Measurements from ENCODE around the gene SMOC2. TPM values are rescaled to one million over a fixed set of nuclear protein-coding genes. Genes with fewer than 3 reads are reported as not detected.
"Not testable (repeated sequence)": the region's sequence is repeated elsewhere in the genome, so short reads cannot be mapped to it uniquely, and the experiment has no call there.

Gene SMOC2
- polyA plus RNA-seq, 2 of the 4 experiments (the other 2 are of a cell fraction) = not detected

DNA sequence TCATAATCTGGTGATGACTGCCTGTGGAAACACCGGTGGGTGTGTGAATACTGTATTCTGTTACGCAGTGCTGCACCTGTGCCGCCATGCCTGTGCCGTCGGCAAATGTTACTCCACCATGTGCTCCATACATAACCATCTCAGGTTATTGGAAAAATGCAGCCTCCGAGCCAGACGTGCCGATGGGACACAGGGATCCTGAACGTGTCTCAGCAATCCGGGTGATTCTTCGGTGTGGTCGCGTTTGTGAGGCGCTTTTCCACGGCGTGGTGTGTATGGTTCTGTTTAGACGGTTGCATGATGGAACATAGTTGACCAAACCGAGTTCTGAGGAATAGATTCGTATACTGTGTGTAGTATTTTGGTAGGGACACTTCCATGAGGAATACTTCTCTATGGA lies 130.3 kb downstream of the SMOC2 start (continued):
- TF ChIP-seq TP53 (CRISPR knock-in tag; IDR thresholded peaks at IDR 0.05) (no peak), EP300 (IDR thresholded peaks at IDR 0.05) (no peak)

DNA sequence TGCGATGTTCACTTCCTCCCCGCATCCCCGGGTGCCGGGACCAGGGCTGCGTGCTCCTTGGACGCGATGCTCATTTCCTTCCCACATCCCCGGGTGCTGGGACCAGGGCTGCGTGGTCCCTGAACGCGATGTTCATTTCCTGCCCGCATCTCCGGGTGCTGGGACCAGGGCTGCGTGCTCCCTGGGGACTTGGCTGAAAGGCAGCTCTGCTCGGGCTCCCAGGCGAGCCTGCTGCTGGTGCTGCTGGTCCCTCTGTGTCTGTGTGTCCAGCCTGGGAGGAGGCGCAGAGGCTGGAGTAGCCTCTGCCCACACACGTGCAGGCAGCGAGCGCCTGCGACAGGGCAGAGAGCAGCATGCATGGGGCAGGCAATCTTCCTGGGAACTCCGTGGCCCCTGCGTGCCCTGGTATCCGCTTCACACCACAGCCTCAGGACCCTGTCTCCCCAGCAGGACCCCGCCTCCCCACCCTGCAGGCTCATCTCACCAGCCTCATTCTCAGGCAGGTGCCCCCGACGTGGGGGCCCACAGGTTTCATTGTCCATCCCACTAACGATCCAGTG lies 132.4 kb downstream of the SMOC2 start:
- H3K9me3 ChIP-seq; H3K4me1 ChIP-seq; FAIRE-seq; ATAC-seq; POLR2A ChIA-PET; H3K4me2 ChIP-seq; CTCF ChIA-PET; H3K4me3 ChIP-seq; DNase-seq (ENCODE audit: low read depth in 1 of 2, low spot score in 1 of 2); H3K27ac ChIP-seq: not testable (repeated sequence)
- WGBS (ENCODE audit: missing lambda C conversion rate) = 64% methylated on average over 14 of the region's 28 CpGs

- WGBS (ENCODE audit: missing lambda C conversion rate) = 39% methylated on average over 15 of the region's 17 CpGs
- ATAC-seq = no peak
- DNase-seq (ENCODE audit: low read depth in 1 of 2, low spot score in 1 of 2) = no peak
- CTCF ChIA-PET = no interaction called here
- Histone ChIP-seq H3K9me3 (no peaks in the 10 kb centered on the region), H3K4me1 (no peaks in the 10 kb centered on the region), H3K27ac (no peak overlapping the region), H3K4me2 (no peak overlapping the region), H3K4me3 (no peak overlapping the region)
- TF ChIP-seq JUN (IDR thresholded peaks at IDR 0.05) = no peak
- TF ChIP-seq TP53 (CRISPR knock-in tag; IDR thresholded peaks at IDR 0.05) = no peak
- TF ChIP-seq, protein P1, sequence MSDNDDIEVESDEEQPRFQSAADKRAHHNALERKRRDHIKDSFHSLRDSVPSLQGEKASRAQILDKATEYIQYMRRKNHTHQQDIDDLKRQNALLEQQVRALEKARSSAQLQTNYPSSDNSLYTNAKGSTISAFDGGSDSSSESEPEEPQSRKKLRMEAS (IDR thresholded peaks at IDR 0.05) = no peak
- TF ChIP-seq HOXB13 (CRISPR knock-in tag; IDR thresholded peaks at IDR 0.05; ENCODE audit: low read depth) = no peak
- no peak for TF ChIP-seq NFE2L2 (conservative IDR thresholded peaks at IDR 0.05; ENCODE audit: low read length)
- TF ChIP-seq TFCP2L1 (CRISPR knock-in tag; IDR thresholded peaks at IDR 0.05) = no peak
- TF ChIP-seq HDAC2 (IDR thresholded peaks at IDR 0.05) = no peak
- TF ChIP-seq HEYL (CRISPR knock-in tag; IDR thresholded peaks at IDR 0.05) = no peak
- TF ChIP-seq, protein P2, sequence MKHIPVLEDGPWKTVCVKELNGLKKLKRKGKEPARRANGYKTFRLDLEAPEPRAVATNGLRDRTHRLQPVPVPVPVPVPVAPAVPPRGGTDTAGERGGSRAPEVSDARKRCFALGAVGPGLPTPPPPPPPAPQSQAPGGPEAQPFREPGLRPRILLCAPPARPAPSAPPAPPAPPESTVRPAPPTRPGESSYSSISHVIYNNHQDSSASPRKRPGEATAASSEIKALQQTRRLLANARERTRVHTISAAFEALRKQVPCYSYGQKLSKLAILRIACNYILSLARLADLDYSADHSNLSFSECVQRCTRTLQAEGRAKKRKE (CRISPR knock-in tag; IDR thresholded peaks at IDR 0.05; ENCODE audit: low read depth) = no peak
- TF ChIP-seq, protein P3, sequence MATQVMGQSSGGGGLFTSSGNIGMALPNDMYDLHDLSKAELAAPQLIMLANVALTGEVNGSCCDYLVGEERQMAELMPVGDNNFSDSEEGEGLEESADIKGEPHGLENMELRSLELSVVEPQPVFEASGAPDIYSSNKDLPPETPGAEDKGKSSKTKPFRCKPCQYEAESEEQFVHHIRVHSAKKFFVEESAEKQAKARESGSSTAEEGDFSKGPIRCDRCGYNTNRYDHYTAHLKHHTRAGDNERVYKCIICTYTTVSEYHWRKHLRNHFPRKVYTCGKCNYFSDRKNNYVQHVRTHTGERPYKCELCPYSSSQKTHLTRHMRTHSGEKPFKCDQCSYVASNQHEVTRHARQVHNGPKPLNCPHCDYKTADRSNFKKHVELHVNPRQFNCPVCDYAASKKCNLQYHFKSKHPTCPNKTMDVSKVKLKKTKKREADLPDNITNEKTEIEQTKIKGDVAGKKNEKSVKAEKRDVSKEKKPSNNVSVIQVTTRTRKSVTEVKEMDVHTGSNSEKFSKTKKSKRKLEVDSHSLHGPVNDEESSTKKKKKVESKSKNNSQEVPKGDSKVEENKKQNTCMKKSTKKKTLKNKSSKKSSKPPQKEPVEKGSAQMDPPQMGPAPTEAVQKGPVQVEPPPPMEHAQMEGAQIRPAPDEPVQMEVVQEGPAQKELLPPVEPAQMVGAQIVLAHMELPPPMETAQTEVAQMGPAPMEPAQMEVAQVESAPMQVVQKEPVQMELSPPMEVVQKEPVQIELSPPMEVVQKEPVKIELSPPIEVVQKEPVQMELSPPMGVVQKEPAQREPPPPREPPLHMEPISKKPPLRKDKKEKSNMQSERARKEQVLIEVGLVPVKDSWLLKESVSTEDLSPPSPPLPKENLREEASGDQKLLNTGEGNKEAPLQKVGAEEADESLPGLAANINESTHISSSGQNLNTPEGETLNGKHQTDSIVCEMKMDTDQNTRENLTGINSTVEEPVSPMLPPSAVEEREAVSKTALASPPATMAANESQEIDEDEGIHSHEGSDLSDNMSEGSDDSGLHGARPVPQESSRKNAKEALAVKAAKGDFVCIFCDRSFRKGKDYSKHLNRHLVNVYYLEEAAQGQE (IDR thresholded peaks at IDR 0.05) = no peak
- no peak for TF ChIP-seq RARB (CRISPR knock-in tag; IDR thresholded peaks at IDR 0.05)
- no peak for TF ChIP-seq GATA3 (IDR thresholded peaks at IDR 0.05; ENCODE audit: borderline replicate concordance)
- no peak for TF ChIP-seq NPAS2 (CRISPR knock-in tag; IDR thresholded peaks at IDR 0.05; ENCODE audit: borderline replicate concordance)
- no peak for TF ChIP-seq HOXB5 (CRISPR knock-in tag; IDR thresholded peaks at IDR 0.05)
- no peak for TF ChIP-seq FOSB (CRISPR knock-in tag; IDR thresholded peaks at IDR 0.05)
- TF ChIP-seq HOXA7 (CRISPR knock-in tag; IDR thresholded peaks at IDR 0.05) = no peak
- TF ChIP-seq BHLHE40 (IDR thresholded peaks at IDR 0.05; ENCODE audit: low read depth, low read length) = no peak
- TF ChIP-seq SREBF2 (IDR thresholded peaks at IDR 0.05) = no peak
- no peak for TF ChIP-seq POLR2A (IDR thresholded peaks at IDR 0.05; ENCODE audit: low read length)
- POLR2A ChIA-PET = no interaction called here
- FAIRE-seq = no peak
Observed at GRCh38 chr6:168574075-168574698, 133.2 kb downstream of the SMOC2 start.

Data from A549 (cell line).